ENCODE results near the gene KAZN. TPM values are rescaled to one million over a fixed set of nuclear protein-coding genes. Genes with fewer than 3 reads are reported as not detected.

Gene KAZN
- total and polyA plus RNA-seq, 2 of the 8 experiments (the other 6 are each of a cell fraction or from before 2014, with no cell fraction given), result 3.7 to 11.8 TPM

DNA sequence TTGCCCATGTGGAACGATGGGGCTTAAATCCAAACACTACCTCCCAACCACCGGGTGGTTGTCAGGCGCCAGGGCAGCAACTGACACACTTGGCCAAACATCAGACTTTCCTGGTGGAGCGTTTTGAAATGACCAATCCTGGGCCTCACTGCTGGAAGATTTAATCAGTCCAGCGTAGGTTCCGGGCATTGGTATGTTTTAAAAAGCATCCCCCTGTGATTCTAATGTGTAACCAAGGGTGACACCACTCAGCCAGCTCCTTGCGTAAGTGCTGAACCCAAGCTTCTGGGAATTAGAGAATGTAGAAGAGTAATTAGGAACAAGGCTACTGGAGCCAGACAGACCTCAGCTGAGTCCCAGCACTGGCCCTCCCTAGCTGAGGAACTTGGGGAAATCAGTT lies 44.8 kb upstream of the KAZN start:
- Histone ChIP-seq H3K27ac (ENCODE audit: low read depth, low read length) (no peak overlapping the region), H2BK5ac (ENCODE audit: low read depth, low read length) (no peak overlapping the region), H2BK20ac (ENCODE audit: low read length) (no peak overlapping the region), H3K9me3 (ENCODE audit: insufficient read depth in 2 of 2, low read depth in 1 of 2, low read length in 1 of 2) (no peaks in the 10 kb centered on the region), H4K20me1 (replicated peaks in 1 of 2; ENCODE audit: control insufficient read depth in 1 of 2, insufficient read depth in 2 of 2, low read length in 2 of 2) (no peaks in the 10 kb centered on the region), H2AFZ (ENCODE audit: low read length) (no peak overlapping the region), H3K14ac (ENCODE audit: insufficient read length) (no peak overlapping the region), H4K91ac (replicated peaks; ENCODE audit: insufficient read length, low read length) (no peak overlapping the region), H3K18ac (ENCODE audit: extremely low read depth, low read length) (no peak overlapping the region), H3K23ac (ENCODE audit: insufficient read length) (no peak overlapping the region), H2AK5ac (ENCODE audit: low read depth, low read length) (no peak overlapping the region), H3K27me3 (replicated peaks in 1 of 4; ENCODE audit: control insufficient read depth in 3 of 4, extremely low read depth in 1 of 4, insufficient read depth in 3 of 4, low read length in 3 of 4) (no peaks in the 10 kb centered on the region), H3K23me2 (ENCODE audit: low read depth, low read length) (peaks cover 2% of the 10 kb centered on the region; the same call in 1 of the 2 replicates), H2BK15ac (ENCODE audit: low read length) (no peak overlapping the region), H3K36me3 (ENCODE audit: control insufficient read depth in 2 of 4, insufficient read depth in 4 of 4, low read length in 3 of 4) (no peaks in the 10 kb centered on the region), H3K4me1 (replicated peaks in 1 of 4; ENCODE audit: control insufficient read depth in 3 of 4, insufficient read depth in 4 of 4, low read length in 3 of 4) (peaks cover 0 to 4% (median 3%) of the 10 kb centered on the region in 4 experiments; a peak in 3 of 7 replicates), H2BK120ac (replicated peaks; ENCODE audit: low read depth, low read length) (no peak overlapping the region), H2BK12ac (ENCODE audit: low read depth, low read length) (no peak overlapping the region), H3K4me3 (ENCODE audit: extremely low read depth in 1 of 4, insufficient read depth in 2 of 4, low read depth in 3 of 4, low read length in 4 of 4) (no peak overlapping the region), H3K79me2 (ENCODE audit: control insufficient read depth in 1 of 2, insufficient read depth in 2 of 2, low read length in 2 of 2) (no peaks in the 10 kb centered on the region), H3K56ac (replicated peaks; ENCODE audit: insufficient read length, low read depth, low read length) (no peak overlapping the region), H4K5ac (ENCODE audit: insufficient read length, low read depth, low read length) (no peak overlapping the region), H3K4ac (replicated peaks; ENCODE audit: insufficient read length, low read depth, low read length) (no peak overlapping the region), H4K8ac (ENCODE audit: extremely low read depth, insufficient read depth, low read length) (no peak overlapping the region), H3K9ac (replicated peaks in 1 of 4; ENCODE audit: extremely low read depth in 1 of 4, low read depth in 3 of 4, low read length in 3 of 4) (no peak overlapping the region), H3K79me1 (ENCODE audit: low read depth, low read length) (no peaks in the 10 kb centered on the region), H3K4me2 (ENCODE audit: insufficient read depth in 1 of 2, low read depth in 2 of 2, low read length in 2 of 2) (no peak overlapping the region)
- DNase-seq (ENCODE audit: low read depth in 1 of 2, low spot score in 2 of 2) (no peak), FAIRE-seq (no peak)
- ChIA-PET POLR2A (ENCODE audit: partially characterized antibody) (no interaction called here), CTCF (ENCODE audit: partially characterized antibody) (interaction anchor here (1.1 to 2.5 kb wide), 2 partner anchors 12 to 15 kb away, joined by 4 to 19 read pairs; no protein-coding TSS in a partner anchor)
- WGBS, 2 experiments (ENCODE audit: extremely low coverage in 1 of 2, insufficient coverage in 1 of 2, insufficient read length in 1 of 2, insufficient replicate concordance in 2 of 2, low coverage in 1 of 2, low lambda C conversion rate in 2 of 2, missing lambda C conversion rate in 1 of 2), result 83% methylated on average over 7 of the region's 7 CpGs; no CpG with 5 or more reads in 1 of the 2 experiments
- no peak for TF ChIP-seq SP1 (IDR thresholded peaks at IDR 0.05; ENCODE audit: low read depth, low read length)
